GM12872 (cell line): ENCODE results near the gene CRTAC1.

Experiments
- TF ChIP-seq, protein P1 (sequence below): IDR thresholded peaks from 3 replicates; pipeline ENCODE4 v1.5.1; 2011; ENCODE audit warnings: low read depth, mild to moderate bottlenecking, low read length, moderate library complexity; ENCODE audit not compliant: insufficient read depth

CRTAC1 gene

GRCh38 chr10:97969538-97970079 lies 60.8 kb downstream of the CRTAC1 start:
- TF ChIP-seq, protein P1, sequence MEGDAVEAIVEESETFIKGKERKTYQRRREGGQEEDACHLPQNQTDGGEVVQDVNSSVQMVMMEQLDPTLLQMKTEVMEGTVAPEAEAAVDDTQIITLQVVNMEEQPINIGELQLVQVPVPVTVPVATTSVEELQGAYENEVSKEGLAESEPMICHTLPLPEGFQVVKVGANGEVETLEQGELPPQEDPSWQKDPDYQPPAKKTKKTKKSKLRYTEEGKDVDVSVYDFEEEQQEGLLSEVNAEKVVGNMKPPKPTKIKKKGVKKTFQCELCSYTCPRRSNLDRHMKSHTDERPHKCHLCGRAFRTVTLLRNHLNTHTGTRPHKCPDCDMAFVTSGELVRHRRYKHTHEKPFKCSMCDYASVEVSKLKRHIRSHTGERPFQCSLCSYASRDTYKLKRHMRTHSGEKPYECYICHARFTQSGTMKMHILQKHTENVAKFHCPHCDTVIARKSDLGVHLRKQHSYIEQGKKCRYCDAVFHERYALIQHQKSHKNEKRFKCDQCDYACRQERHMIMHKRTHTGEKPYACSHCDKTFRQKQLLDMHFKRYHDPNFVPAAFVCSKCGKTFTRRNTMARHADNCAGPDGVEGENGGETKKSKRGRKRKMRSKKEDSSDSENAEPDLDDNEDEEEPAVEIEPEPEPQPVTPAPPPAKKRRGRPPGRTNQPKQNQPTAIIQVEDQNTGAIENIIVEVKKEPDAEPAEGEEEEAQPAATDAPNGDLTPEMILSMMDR: no peak

DNA sequence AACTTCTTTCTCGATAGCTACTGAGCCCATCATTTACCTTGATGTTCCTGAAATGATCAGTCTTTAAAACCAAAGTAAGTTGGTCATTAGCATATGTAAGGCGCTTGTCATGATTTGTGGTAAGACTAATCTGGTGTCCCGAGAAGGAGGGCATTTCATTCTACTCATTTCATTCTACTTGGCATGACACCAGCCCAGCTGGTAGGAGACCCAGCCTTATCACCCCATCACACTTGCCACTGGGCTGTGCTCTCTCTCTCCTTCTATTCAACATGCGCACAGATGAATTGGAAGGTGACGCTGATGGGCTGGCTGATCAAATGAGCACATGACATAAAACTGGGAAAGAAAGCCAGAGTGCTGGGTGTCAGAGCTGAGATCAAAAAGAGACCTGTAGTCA lies 65.7 kb downstream of the CRTAC1 start:
- TF ChIP-seq, protein P1: no peak

GRCh38 chr10:97961945-97962344 lies 68.5 kb downstream of the CRTAC1 start:
- TF ChIP-seq, protein P1: no peak

GRCh38 chr10:97960269-97961056 lies 70.0 kb downstream of the CRTAC1 start:
- TF ChIP-seq, protein P1: no peak

GRCh38 chr10:97949462-97949861 lies 81.0 kb downstream of the CRTAC1 start:
- TF ChIP-seq, protein P1: no peak

DNA sequence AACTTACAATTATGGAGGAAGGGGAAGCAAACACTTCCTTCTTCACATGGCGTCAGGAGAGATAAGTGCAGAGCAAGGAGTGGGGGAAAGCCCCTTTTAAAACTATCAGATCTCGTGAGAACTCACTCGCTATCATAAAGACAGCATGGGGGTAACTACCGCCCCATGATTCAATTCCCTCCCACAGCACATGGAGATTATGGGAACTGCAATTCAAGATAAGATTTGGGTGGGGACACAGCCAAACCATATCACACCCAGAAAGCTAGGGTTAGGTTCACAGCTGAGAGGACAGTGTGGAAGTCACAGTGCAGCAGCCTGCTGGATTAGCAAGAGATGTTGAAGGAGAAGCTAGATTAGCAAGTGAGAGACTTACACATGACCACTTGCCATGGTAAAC lies 81.6 kb downstream of the CRTAC1 start:
- TF ChIP-seq, protein P1: no peak

GRCh38 chr10:97944772-97945171 lies 85.6 kb downstream of the CRTAC1 start:
- TF ChIP-seq, protein P1: no peak
